Measurements from ENCODE around the gene STX4.

STX4 gene, protein sequence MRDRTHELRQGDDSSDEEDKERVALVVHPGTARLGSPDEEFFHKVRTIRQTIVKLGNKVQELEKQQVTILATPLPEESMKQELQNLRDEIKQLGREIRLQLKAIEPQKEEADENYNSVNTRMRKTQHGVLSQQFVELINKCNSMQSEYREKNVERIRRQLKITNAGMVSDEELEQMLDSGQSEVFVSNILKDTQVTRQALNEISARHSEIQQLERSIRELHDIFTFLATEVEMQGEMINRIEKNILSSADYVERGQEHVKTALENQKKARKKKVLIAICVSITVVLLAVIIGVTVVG

GRCh38 chr16:31032736-31033708, at the start of gene STX4:
Gene STX4 (plus strand): TSS chr16:31033558. CDS start chr16:31033806, 248 bp downstream.
- H3K4me1 Mint-ChIP-seq = peaks cover 20% of the 10 kb centered on the region
- peak within 1 kb of the TSS; percentile 92 to 95 (median 94) for H3K4me3 Mint-ChIP-seq
- H3K27ac Mint-ChIP-seq = peak within 1 kb of the TSS; percentile 94 to 97 (median 95)
- no peaks in the 10 kb centered on the region for H3K9me3 Mint-ChIP-seq
- TF ChIP-seq, protein P1, sequence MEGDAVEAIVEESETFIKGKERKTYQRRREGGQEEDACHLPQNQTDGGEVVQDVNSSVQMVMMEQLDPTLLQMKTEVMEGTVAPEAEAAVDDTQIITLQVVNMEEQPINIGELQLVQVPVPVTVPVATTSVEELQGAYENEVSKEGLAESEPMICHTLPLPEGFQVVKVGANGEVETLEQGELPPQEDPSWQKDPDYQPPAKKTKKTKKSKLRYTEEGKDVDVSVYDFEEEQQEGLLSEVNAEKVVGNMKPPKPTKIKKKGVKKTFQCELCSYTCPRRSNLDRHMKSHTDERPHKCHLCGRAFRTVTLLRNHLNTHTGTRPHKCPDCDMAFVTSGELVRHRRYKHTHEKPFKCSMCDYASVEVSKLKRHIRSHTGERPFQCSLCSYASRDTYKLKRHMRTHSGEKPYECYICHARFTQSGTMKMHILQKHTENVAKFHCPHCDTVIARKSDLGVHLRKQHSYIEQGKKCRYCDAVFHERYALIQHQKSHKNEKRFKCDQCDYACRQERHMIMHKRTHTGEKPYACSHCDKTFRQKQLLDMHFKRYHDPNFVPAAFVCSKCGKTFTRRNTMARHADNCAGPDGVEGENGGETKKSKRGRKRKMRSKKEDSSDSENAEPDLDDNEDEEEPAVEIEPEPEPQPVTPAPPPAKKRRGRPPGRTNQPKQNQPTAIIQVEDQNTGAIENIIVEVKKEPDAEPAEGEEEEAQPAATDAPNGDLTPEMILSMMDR (IDR thresholded peaks at IDR 0.05; ENCODE audit: unreplicated experiment in 3 of 3) = no peak
- H3K27me3 Mint-ChIP-seq (ENCODE audit: low read depth) = peaks cover 3% of the 10 kb centered on the region
- peaks cover 16% of the 10 kb centered on the region for H3K36me3 Mint-ChIP-seq (ENCODE audit: low read depth)

DNA sequence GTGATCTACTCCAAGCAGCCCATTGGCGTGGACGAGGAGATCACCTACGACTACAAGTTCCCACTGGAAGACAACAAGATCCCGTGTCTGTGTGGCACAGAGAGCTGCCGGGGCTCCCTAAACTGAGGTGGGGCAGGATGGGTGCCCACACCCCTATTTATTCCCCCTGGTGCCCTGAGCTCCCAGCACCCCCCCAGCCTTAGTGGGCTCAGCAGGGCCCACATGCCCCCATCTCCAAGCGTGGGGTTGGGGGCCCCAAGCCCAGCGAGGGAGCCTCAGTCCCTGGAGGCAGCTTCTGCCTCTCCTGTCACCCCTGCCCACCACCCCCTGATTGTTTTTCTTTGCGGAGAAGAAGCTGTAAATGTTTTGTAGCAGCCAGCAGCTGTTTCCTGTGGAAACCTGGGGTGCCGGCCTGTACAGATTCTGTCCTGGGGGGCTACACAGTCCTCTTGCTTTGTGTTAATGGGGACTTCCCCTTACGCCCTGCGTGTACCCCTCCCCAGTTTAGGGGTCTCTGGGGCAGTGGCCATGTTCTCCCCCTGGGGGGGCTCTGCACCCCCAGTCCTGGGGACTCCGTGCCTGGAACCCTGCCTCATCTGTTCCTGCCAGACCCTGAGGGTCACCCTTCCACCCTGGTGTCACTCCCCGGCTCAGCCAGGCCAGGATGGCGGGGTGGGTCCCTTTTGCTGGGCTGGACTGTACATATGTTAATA, 49.3 kb upstream of the STX4 start:
- H3K27me3 Mint-ChIP-seq (ENCODE audit: low read depth) = no peaks in the 10 kb centered on the region
- no peak overlapping the region for H3K27ac Mint-ChIP-seq
- H3K4me3 Mint-ChIP-seq = no peak overlapping the region
- peaks cover 22% of the 10 kb centered on the region for H3K36me3 Mint-ChIP-seq (ENCODE audit: low read depth)
- no peaks in the 10 kb centered on the region for H3K4me1 Mint-ChIP-seq
- H3K9me3 Mint-ChIP-seq = no peaks in the 10 kb centered on the region
- TF ChIP-seq, protein P1 (IDR thresholded peaks at IDR 0.05; ENCODE audit: unreplicated experiment in 3 of 3) = no peak

DNA sequence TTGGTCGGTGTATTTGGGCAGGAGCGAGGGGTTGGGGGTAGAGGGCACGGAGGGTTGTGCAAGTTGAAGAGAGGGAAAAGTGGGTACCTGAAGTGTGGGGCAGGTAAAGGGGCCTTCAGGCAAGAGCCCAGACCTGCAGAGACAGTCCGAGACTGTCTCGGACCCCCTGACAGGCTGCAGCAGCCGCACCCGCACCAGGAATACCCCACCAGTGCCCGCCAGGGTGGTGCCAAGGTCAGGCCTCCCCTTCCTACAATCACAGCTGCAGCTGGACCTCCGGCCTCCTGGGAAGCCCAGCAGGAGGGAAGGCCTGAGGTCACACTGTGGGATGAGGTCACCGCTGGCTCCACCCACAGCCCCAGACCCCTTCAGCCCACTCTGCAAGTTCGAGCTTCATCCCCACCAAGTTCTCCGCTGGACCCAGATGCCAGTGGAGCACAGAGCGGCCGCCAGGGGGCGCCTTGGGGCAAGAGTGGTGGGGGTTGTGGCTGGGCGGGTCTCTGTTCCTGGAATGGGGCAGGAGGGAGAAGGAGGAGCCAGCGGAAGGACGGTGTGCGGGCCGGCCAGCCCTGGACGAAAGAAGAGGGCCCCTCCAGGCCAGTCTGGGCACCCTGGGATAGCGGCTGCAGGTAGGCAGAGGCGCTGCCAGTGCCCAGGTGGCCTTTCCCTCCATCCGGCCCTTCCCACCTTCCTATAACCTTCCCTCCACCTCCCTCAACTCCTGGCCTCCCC, 48.5 kb upstream of the STX4 start, which contains the start of gene HSD3B7:
Gene HSD3B7 (plus strand): TSS at position 539 of the 732 bp plus-strand sequence. CDS start 452 bp downstream, outside the sequence.
- peak within 1 kb of the TSS; percentile 65 to 80 (median 76) for H3K4me3 Mint-ChIP-seq
- H3K27ac Mint-ChIP-seq = peak within 1 kb of the TSS in 2 of 3 experiments; percentile 31 to 45
- no peaks in the 10 kb centered on the region for H3K27me3 Mint-ChIP-seq (ENCODE audit: low read depth)
- no peaks in the 10 kb centered on the region for H3K4me1 Mint-ChIP-seq
- peaks cover 22% of the 10 kb centered on the region for H3K36me3 Mint-ChIP-seq (ENCODE audit: low read depth)
- no peaks in the 10 kb centered on the region for H3K9me3 Mint-ChIP-seq
- TF ChIP-seq, protein P1 (IDR thresholded peaks at IDR 0.05; ENCODE audit: unreplicated experiment in 3 of 3) = peak; percentile 82 to 91 (median 88)

- Mint-ChIP-seq H3K36me3 (ENCODE audit: low read depth) (peaks cover 17% of the 10 kb centered on the region), H3K9me3 (no peaks in the 10 kb centered on the region), H3K27me3 (ENCODE audit: low read depth) (no peaks in the 10 kb centered on the region), H3K4me1 (no peaks in the 10 kb centered on the region), H3K27ac (peak overlapping the region in 2 of 3 experiments; percentile 31 to 45), H3K4me3 (peak overlapping the region; percentile 65 to 80 (median 76))
- TF ChIP-seq, protein P1 (IDR thresholded peaks at IDR 0.05; ENCODE audit: unreplicated experiment in 3 of 3) = no peak
Observed at GRCh38 chr16:30985401-30986128, 47.8 kb upstream of the STX4 start.
